ENCODE data around the gene FBXL3.

DNA sequence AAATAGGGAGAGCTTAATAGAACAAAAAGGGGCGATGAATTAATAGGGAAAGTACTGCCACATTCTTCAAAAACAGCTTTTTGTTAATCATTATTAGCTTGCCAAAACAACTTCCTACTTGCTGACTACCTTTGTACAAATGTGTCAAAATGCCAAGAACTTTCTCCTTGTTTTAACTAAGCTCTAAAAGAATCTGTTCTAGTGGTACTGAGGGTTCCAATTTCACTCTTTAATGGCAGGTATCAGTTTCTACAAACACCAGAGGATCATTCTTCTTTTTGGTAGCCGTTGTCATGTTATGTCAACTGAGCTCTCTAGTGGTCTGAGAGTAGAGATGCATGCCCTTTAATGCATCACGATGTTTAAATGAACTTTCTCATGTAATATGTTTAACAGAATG, 29.4 kb upstream of the FBXL3 start:
- no peak for TF ChIP-seq EZH2phosphoT487 (IDR thresholded peaks at IDR 0.05; ENCODE audit: unreplicated experiment)
- TF ChIP-seq CREB1 (CRISPR knock-in tag; IDR thresholded peaks at IDR 0.05; ENCODE audit: low read depth): no peak
- TF ChIP-seq EZH2 (IDR thresholded peaks at IDR 0.05; ENCODE audit: low read depth, unreplicated experiment): no peak
- TF ChIP-seq, protein P1, sequence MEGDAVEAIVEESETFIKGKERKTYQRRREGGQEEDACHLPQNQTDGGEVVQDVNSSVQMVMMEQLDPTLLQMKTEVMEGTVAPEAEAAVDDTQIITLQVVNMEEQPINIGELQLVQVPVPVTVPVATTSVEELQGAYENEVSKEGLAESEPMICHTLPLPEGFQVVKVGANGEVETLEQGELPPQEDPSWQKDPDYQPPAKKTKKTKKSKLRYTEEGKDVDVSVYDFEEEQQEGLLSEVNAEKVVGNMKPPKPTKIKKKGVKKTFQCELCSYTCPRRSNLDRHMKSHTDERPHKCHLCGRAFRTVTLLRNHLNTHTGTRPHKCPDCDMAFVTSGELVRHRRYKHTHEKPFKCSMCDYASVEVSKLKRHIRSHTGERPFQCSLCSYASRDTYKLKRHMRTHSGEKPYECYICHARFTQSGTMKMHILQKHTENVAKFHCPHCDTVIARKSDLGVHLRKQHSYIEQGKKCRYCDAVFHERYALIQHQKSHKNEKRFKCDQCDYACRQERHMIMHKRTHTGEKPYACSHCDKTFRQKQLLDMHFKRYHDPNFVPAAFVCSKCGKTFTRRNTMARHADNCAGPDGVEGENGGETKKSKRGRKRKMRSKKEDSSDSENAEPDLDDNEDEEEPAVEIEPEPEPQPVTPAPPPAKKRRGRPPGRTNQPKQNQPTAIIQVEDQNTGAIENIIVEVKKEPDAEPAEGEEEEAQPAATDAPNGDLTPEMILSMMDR (conservative IDR thresholded peaks at IDR 0.05; ENCODE audit: low read depth in 2 of 2): 0 out of 4 replicates have a peak, but pooled peaks of 1 of the 2 experiments have one; percentile 4
- TF ChIP-seq JUNB (IDR thresholded peaks at IDR 0.05; ENCODE audit: unreplicated experiment): no peak
- TF ChIP-seq, protein P2, sequence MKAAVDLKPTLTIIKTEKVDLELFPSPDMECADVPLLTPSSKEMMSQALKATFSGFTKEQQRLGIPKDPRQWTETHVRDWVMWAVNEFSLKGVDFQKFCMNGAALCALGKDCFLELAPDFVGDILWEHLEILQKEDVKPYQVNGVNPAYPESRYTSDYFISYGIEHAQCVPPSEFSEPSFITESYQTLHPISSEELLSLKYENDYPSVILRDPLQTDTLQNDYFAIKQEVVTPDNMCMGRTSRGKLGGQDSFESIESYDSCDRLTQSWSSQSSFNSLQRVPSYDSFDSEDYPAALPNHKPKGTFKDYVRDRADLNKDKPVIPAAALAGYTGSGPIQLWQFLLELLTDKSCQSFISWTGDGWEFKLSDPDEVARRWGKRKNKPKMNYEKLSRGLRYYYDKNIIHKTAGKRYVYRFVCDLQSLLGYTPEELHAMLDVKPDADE (IDR thresholded peaks at IDR 0.05): no peak
- TF ChIP-seq POLR2AphosphoS5 (IDR thresholded peaks at IDR 0.05; ENCODE audit: low read depth): no peak
